GM19438 (cell line): ENCODE data around the gene B3GNT4.
"Not testable (repeated sequence)": the region's sequence is repeated elsewhere in the genome, so short reads cannot be mapped to it uniquely, and the experiment has no call there.

Experiments used
- ATAC-seq: cut with Tn5 transposase; IDR thresholded peaks from one replicate; pipeline ENCODE4 v1.9.1; 2021; ENCODE audit warnings: low read depth; ENCODE audit not compliant: unreplicated experiment

Gene B3GNT4

DNA sequence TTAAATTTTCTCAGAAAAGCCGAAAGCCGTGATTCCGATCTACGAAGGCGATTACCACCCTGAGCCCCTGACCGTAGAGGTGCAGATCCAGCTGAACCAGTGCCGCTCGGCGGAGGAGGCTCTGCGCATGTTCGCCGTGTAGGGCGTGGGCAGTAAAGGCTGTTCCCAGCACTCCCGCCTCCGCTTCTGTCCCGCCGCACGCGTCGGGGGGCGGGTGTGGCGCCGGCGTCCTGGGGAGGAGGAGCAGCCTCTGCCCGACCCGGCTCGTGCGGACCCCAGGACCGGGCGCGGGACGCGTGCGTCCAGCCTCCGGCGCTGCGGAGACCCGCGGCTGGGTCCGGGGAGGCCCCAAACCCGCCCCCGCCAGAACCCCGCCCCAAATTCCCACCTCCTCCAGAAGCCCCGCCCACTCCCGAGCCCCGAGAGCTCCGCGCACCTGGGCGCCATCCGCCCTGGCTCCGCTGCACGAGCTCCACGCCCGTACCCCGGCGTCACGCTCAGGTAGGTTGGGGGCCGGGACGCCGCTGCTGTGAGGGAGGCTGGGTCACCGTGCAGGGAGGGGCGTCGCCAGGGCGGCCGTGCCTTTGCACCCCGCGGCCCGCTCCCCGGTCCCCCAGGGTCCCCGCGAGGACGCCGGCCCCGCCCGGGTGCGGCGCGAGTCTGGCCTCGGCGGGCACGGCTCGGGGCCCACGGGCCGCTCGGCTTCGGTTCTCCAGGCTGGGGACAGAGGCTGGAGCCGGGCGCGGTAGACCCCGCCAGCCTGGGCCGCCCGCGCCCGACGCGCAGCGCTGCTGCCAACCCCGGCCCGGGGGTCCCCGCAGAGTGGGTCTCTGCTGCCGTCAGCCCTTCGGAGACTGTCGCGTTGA lies at the start of gene B3GNT4:
Gene B3GNT4 (plus strand): TSS at position 409 of the 866 bp plus-strand sequence. CDS start 910 bp downstream, outside the sequence.
- ATAC-seq = peak; percentile 51

- ATAC-seq = no peak
These were observed 47.8 kb upstream of the B3GNT4 start for GRCh38 chr12:122155705-122156104.

GRCh38 chr12:122158700-122159285 lies 44.7 kb upstream of the B3GNT4 start:
- ATAC-seq = no peak

DNA sequence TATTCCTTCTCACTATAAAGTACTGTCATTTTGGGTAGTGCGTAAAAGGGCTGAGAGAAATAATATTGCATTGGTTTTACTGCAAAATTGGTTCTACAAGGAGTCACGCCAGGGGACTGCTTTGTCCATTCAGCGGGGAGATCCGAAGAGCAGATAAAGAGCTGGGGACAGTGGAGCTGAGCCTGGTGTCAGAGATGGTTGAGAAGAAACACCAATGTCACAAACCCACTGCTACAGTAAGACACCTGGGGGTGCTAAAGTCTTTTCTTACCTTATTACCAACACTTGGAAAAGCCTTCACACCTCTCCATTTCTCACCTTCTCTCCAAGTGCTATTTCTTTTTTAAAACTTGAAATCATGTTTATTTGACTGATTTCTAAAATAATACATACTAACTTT lies 43.6 kb upstream of the B3GNT4 start:
- ATAC-seq = no peak

- ATAC-seq = no peak
These were observed 42.7 kb upstream of the B3GNT4 start for GRCh38 chr12:122160761-122161160.

GRCh38 chr12:122161682-122162081 lies 41.8 kb upstream of the B3GNT4 start:
- no peak for ATAC-seq

- ATAC-seq = no peak
These were observed 40.5 kb upstream of the B3GNT4 start for GRCh38 chr12:122162976-122163375.

GRCh38 chr12:122166422-122167349 lies 36.8 kb upstream of the B3GNT4 start:
- peak; percentile 66 for ATAC-seq

DNA sequence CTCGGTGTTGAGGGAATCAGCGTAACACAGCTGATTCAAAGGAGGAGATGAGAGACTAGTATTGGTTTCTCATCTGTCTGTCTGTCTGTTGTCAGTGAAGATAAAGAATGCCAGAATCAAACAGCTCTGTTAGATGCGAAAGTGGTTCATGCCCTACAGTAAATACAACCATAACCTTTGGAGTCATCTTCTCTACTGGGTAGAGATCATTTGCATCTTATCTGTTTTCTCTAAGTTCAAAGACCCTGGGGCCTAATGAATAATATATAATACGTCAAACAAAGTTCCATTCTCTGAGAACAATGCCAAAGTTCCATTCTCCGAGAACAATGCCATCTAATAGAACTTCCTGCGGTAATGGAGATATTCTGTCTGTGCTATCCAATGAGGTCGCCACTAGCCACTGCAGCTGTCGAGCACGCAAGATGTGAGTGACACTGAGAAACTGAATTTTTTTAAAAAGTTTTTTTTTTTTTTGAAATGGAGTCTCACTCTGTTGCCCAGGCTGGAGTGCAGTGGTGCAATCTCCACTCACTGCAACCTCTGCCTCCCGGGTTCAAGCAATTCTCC lies 36.1 kb upstream of the B3GNT4 start:
- no peak for ATAC-seq

- ATAC-seq = no peak
These were observed 35.0 kb upstream of the B3GNT4 start for GRCh38 chr12:122168492-122168891.

- no peak for ATAC-seq
These were observed 32.1 kb upstream of the B3GNT4 start for GRCh38 chr12:122171399-122171798.

- ATAC-seq = no peak
These were observed 31.1 kb upstream of the B3GNT4 start for GRCh38 chr12:122172262-122172939.

- no peak for ATAC-seq
These were observed 29.2 kb upstream of the B3GNT4 start, which contains the start of gene IL31 for GRCh38 chr12:122174155-122174845. IL31 (minus strand) TSS chr12:122174221; CDS start chr12:122174172, 49 bp downstream.

DNA sequence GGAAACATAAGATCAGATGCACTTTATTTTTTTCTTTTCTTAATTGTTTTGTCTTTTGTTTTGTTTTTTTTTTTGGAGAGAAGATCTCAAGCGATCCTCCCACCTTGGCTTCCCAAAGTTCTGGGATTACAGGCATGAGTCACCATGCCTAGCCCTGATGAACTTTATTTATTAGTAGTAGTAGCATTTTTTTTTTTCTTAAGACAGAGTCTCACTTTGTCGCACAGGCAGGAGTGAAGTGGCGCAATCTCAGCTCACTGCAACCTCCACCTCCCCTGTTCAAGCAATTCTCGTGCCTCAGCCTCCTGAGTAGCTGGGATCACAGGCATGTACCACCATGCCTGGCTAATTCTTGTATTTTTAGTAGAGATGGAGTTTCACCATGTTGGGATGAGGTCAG lies 27.0 kb upstream of the B3GNT4 start:
- ATAC-seq = not testable (repeated sequence)

DNA sequence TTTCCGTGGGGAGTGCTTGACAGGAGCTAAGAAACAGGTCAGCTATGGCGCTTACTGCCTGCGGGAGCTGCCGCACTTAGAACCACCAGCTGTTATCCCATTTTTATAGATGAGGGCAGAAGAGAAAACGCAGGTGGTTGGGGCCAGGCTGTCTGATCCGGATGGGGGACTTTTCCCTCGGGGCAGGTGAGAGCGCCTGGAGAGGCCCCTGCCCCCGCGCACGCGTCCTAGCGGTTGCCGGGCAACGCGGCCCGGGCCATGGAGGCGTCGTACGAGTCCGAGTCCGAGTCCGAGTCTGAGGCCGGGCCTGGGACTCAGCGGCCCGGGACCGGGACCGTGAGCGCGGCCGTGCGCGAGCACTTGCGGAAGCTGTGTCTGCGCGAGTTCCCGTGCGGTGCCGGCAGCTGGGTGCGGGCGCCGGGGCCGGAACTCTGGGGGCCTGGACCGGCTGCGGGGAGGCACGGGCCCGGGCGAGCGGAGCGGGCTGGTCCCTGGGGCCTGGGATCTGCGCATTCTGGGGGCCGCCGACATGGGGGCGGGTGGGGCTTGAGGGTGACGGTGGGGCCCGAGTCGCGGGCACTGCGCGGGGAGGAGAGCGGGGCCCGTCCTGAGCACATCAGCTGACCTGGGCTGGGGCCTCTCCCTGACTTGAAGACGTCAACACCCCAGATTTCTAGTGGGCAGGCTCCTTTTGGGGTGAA lies 20.5 kb upstream of the B3GNT4 start, which contains the start of gene LRRC43:
Gene LRRC43 (plus strand): TSS at position 237 of the 701 bp plus-strand sequence. CDS start 22 bp downstream, at position 259.
- ATAC-seq = no peak

GRCh38 chr12:122183588-122183940 lies 19.9 kb upstream of the B3GNT4 start:
- no peak for ATAC-seq

DNA sequence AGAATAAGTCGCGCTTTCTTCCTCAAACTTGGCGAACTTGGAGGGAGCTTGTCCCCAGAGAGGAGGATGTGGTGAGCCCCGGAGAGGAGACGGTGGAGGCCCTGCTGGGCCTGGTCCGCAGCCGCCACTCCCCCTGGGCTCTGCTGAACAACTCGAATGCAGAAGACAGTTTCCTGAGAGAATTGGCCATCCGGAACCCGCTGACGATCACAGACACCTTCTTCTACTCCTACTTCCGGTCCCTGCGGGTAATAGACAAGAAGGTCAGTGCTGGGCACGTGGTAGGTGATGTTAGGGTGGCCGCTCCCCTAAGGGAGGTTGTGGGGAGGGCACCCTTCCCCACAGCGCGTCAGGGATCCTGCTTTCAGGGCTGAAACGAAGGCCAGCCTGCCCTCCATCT lies 19.0 kb upstream of the B3GNT4 start:
- no peak for ATAC-seq

- no peak for ATAC-seq
These were observed 18.4 kb upstream of the B3GNT4 start for GRCh38 chr12:122185079-122185478.
